Esophagus squamous epithelium (tissue), 5 donors: ENCODE data around the gene KCTD6. TPM values are rescaled to one million over a fixed set of nuclear protein-coding genes. Genes with fewer than 3 reads are reported as not detected.

Source experiments
- DNase-seq: peaks from one replicate; lab custom pipeline; 2025; lab: John Stamatoyannopoulos, UW
- H3K27ac ChIP-seq, 4 donors: fragments of 200-600 bp; sonication (generic); one replicate each; pipeline ENCODE4 v1.5.1; 2016 to 2019; ENCODE audit warnings: mild to moderate bottlenecking in 1 of 4
- H3K27me3 ChIP-seq, 4 donors: fragments of 200-600 bp; sonication (generic); 1 replicate in 3 of 4; 2 replicates in 1 of 4; pipeline versions ENCODE4 v1.5.1 to v1.6.0; 2017 to 2021; ENCODE audit warnings: antibody characterized with exemption in 1 of 4
- H3K36me3 ChIP-seq, 3 donors: fragments of 200-600 bp; sonication (generic); one replicate each; pipeline ENCODE4 v1.5.1; 2016 to 2019
- H3K4me1 ChIP-seq, 3 donors: fragments of 200-600 bp; sonication (generic); one replicate each; pipeline ENCODE4 v1.5.1; 2017 to 2019
- H3K4me3 ChIP-seq, 4 donors: fragments of 200-600 bp; sonication (generic); 1 replicate in 3 of 4; 2 replicates in 1 of 4; pipeline ENCODE4 v1.5.1; 2016 to 2019; ENCODE audit warnings: mild to moderate bottlenecking in 2 of 4, moderate library complexity in 1 of 4
- H3K9me3 ChIP-seq, 3 donors: fragments of 200-600 bp; sonication (generic); one replicate each; pipeline ENCODE4 v1.5.1; 2016 to 2019
- POLR2A ChIP-seq, 4 donors: fragments of 450-650 bp; IDR thresholded peaks; one replicate each; pipeline ENCODE4 v1.6.1; 2017; ENCODE audit warnings: antibody characterized with exemption in 4 of 4, mild to moderate bottlenecking in 4 of 4, moderate library complexity in 3 of 4
- WGBS, 2 donors: methylation state at CpG; one replicate each; pipeline ENCODE4 v1.1.5; 2018; 5-methylcytosine and 5-hydroxymethylcytosine counted together
- intact Hi-C: fragments of 100-400 bp; cut with DNase I; formaldehyde crosslinking; loops from one replicate; pipeline ENCODE4 v1.15.0; 2022
- total RNA-seq, 4 donors: library from RNA; depleted of rRNA; stranded (reverse); fragments of >200 nt; gene quantifications; one replicate each; pipeline ENCODE4 v1.1.0, GENCODE V29; 2016
- TF ChIP-seq, protein P1 (sequence below), 6 experiments: fragments of 450-650 bp in 4 of 6; fragments of 200-600 bp in 2 of 6; sonication (generic) in 2 of 6; IDR thresholded peaks; one replicate each; pipeline ENCODE4 v1.5.1; 2016 to 2019; ENCODE audit warnings: antibody characterized with exemption in 6 of 6, mild to moderate bottlenecking in 4 of 6, moderate library complexity in 4 of 6
- donor health status: DM: yes; HTN: yes; CAD: no.

The KCTD6 gene
- total RNA-seq, 4 donors from 2014 or later: 8.3 to 24.6 (median 16.2) TPM

DNA sequence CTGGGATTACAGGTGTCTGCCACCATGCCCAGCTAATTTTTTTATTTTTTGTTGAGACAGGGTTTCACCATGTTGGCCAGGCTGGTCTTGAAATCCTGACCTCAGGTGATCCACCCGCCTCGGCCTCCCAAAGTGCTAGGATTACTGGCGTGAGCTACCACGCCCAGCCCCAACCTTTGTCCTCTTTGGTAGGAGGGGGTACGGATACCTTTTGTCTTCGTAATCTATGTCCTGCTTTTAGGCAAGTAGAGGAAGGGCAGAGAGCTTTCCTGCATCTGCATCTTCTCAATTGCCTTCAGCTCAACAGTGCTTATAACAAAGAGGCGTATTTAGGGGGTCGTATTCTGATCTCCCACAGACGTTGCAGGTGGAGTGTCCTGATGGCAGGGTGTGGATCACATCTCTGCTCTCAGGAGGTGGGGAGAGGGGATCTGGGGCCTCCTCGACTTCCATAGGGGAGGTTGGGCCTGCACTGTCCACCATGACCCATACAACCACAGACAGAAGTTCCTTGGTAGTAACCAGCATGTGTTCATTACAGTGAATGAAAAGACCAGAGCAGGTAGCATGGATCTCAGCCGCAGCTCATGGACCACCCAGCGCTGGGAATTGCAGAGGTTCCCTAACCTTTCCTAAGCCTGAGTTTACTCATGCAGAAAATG, 21.4 kb upstream of the KCTD6 start:
- H3K4me3 ChIP-seq: no peak overlapping the region
- H3K27ac ChIP-seq: peak overlapping the region; percentile 56 to 86 (median 81)
- H3K27me3 ChIP-seq: no peaks in the 10 kb centered on the region
- TF ChIP-seq, protein P1, sequence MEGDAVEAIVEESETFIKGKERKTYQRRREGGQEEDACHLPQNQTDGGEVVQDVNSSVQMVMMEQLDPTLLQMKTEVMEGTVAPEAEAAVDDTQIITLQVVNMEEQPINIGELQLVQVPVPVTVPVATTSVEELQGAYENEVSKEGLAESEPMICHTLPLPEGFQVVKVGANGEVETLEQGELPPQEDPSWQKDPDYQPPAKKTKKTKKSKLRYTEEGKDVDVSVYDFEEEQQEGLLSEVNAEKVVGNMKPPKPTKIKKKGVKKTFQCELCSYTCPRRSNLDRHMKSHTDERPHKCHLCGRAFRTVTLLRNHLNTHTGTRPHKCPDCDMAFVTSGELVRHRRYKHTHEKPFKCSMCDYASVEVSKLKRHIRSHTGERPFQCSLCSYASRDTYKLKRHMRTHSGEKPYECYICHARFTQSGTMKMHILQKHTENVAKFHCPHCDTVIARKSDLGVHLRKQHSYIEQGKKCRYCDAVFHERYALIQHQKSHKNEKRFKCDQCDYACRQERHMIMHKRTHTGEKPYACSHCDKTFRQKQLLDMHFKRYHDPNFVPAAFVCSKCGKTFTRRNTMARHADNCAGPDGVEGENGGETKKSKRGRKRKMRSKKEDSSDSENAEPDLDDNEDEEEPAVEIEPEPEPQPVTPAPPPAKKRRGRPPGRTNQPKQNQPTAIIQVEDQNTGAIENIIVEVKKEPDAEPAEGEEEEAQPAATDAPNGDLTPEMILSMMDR (IDR thresholded peaks at IDR 0.05): no peak
- no peak for TF ChIP-seq POLR2A (IDR thresholded peaks at IDR 0.05)
- WGBS, 2 donors: 72 to 81% methylated on average over 9 to 11 of the region's 12 CpGs
- H3K9me3 ChIP-seq: no peaks in the 10 kb centered on the region
- DNase-seq: no peak
- no peaks in the 10 kb centered on the region for H3K36me3 ChIP-seq
- intact Hi-C loops: no loop called here
- peaks cover 13 to 43% (median 26%) of the 10 kb centered on the region in 3 donors for H3K4me1 ChIP-seq

DNA sequence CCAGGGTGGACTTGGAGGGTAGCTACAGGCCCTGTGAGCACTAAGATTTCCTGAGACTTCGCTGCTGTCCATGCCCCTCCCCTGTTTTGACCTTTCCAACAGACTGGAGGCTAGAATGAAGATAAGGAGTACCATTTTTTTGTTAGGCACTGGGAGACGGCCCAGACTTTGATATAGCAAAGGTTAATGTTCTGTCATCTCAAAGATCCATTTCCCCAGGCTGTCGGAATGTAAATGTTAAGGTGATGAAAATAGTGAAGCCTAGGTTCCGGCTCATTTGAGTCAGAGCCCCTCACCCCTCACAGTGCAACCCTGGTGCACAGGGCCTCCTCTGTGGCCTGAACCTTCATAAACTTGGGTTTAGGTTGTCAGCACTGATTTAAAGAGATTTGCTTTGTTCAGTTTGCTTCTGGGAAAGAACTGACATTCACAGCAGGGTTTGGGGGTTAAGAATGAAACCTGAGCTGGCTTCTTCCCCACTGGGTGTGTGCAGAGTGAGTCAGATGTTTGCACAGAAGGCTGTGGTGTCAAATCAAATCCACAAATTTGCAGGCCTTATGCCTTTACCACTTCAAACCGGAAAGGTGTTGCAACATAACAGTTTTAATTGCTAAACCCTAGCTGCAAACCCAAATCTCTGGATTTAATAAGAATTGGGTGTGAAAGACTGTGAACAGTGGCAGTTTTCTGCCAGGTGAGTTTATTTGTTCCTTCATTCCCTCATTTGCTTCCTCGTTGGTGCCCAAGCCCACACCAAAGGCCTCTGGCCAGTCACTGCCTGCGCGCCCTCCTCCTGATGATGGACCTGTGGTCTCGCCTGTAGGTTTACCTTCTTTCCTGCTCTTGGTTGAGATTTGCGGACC, 20.6 kb upstream of the KCTD6 start:
- Histone ChIP-seq H3K27ac (peak overlapping the region; percentile 71 to 86 (median 81)), H3K4me3 (peak overlapping the region in 1 of 4 donors; percentile 21), H3K9me3 (no peaks in the 10 kb centered on the region), H3K36me3 (no peaks in the 10 kb centered on the region), H3K4me1 (peaks cover 13 to 43% (median 26%) of the 10 kb centered on the region in 3 donors), H3K27me3 (no peaks in the 10 kb centered on the region)
- TF ChIP-seq POLR2A (IDR thresholded peaks at IDR 0.05): no peak
- TF ChIP-seq, protein P1 (IDR thresholded peaks at IDR 0.05): no peak
- WGBS, 2 donors: 27 to 40% methylated on average over 9 to 10 of the region's 10 CpGs
- no peak for DNase-seq
- intact Hi-C loops: no loop called here

DNA sequence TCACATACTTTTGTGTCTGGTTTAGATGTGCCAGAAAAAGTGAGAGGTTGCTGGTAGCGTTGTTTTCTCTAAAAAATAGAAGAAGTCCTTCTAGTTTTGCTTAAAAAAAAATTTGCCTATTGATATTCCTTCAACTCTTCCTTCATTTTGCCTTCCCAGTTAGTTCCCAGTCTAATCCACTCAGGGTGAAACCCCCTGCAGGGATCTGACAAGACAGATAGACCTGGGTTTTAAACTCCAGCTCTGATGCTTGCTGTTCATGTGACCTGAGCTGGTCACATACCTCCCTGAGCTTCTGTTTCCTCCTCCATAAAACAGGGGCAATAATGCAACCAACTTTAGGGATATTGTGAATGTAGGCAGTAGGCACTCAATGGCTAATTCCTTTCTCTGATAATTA, 18.6 kb upstream of the KCTD6 start:
- peaks cover 13 to 37% (median 26%) of the 10 kb centered on the region in 3 donors for H3K4me1 ChIP-seq
- 93 to 95% methylated on average over 1 of the region's 1 CpG for WGBS, 2 donors
- no peak overlapping the region for H3K27ac ChIP-seq
- no peaks in the 10 kb centered on the region for H3K36me3 ChIP-seq
- no peak for DNase-seq
- no peaks in the 10 kb centered on the region for H3K27me3 ChIP-seq
- no peak overlapping the region for H3K4me3 ChIP-seq
- intact Hi-C loops: no loop called here
- H3K9me3 ChIP-seq: no peaks in the 10 kb centered on the region
- TF ChIP-seq, protein P1 (IDR thresholded peaks at IDR 0.05): no peak
- TF ChIP-seq POLR2A (IDR thresholded peaks at IDR 0.05): no peak

DNA sequence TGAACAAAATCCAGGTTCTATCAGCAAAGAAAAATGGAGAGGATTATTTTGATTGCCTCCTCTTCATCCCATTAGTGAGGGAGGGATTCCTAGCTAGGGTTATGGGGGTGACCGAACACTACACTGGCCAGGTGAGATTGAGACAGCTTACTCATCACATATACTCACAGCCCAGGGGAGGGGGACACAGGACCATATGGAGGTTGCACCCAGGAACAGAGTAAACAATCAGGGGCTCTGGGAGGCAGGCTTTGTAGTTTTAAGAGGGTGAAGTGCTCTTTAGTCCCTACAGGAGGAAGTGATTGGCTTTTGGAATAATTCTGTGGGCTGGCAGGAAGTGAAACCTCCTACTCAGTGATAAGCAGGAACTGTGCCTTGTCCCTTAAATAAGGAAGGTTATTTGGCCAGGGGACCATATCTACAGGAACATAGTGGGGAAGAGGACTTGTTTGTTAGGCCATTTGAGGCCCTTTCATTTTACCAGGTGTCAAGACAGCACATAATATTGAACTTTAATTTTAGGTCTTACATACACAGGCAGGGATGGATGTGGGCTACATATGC, 17.5 kb upstream of the KCTD6 start:
- Histone ChIP-seq H3K4me3 (no peak overlapping the region), H3K4me1 (peaks cover 13 to 37% (median 26%) of the 10 kb centered on the region in 3 donors), H3K9me3 (no peaks in the 10 kb centered on the region), H3K36me3 (no peaks in the 10 kb centered on the region), H3K27me3 (no peaks in the 10 kb centered on the region), H3K27ac (no peak overlapping the region)
- DNase-seq: no peak
- intact Hi-C loops: no loop called here
- TF ChIP-seq POLR2A (IDR thresholded peaks at IDR 0.05): no peak
- TF ChIP-seq, protein P1 (IDR thresholded peaks at IDR 0.05): no peak
- WGBS, 2 donors: 100% methylated on average over 1 of the region's 1 CpG; no CpG with 5 or more reads in 1 of the 2 donors
